ENCODE results near the gene KRTAP2-1. TPM values are rescaled to one million over a fixed set of nuclear protein-coding genes. Genes with fewer than 3 reads are reported as not detected.
"Not testable (repeated sequence)": the region's sequence is repeated elsewhere in the genome, so short reads cannot be mapped to it uniquely, and the experiment has no call there.

Gene KRTAP2-1
- polyA plus RNA-seq (ENCODE audit: insufficient read length) = not detected

GRCh38 chr17:41046735-41047465 is at the start of gene KRTAP2-1:
KRTAP2-1 (minus strand) TSS chr17:41047316; CDS start chr17:41047267, 49 bp downstream.
- DNase-seq (ENCODE audit: low read depth) = not testable (repeated sequence)

GRCh38 chr17:41096055-41096454 is 48.9 kb upstream of the KRTAP2-1 start:
- DNase-seq (ENCODE audit: low read depth) = no peak

- DNase-seq (ENCODE audit: low read depth) = not testable (repeated sequence)
Measured at GRCh38 chr17:41088760-41089352, 41.7 kb upstream of the KRTAP2-1 start.

GRCh38 chr17:41084100-41084856 is 37.2 kb upstream of the KRTAP2-1 start, which contains the start of gene KRTAP4-7:
KRTAP4-7 (plus strand) TSS chr17:41084150; CDS start chr17:41084207, 57 bp downstream.
- DNase-seq (ENCODE audit: low read depth) = not testable (repeated sequence)

- not testable (repeated sequence) for DNase-seq (ENCODE audit: low read depth)
Measured at GRCh38 chr17:41083427-41083826, 36.3 kb upstream of the KRTAP2-1 start.

GRCh38 chr17:41082626-41083025 is 35.5 kb upstream of the KRTAP2-1 start:
- no peak for DNase-seq (ENCODE audit: low read depth)

GRCh38 chr17:41076788-41077187 is 29.7 kb upstream of the KRTAP2-1 start:
- no peak for DNase-seq (ENCODE audit: low read depth)

- no peak for DNase-seq (ENCODE audit: low read depth)
Measured at GRCh38 chr17:41073676-41074075, 26.6 kb upstream of the KRTAP2-1 start.

GRCh38 chr17:41071606-41072360 is 24.7 kb upstream of the KRTAP2-1 start:
- no peak for DNase-seq (ENCODE audit: low read depth)

GRCh38 chr17:41069031-41069430 is 21.9 kb upstream of the KRTAP2-1 start:
- DNase-seq (ENCODE audit: low read depth) = no peak

- DNase-seq (ENCODE audit: low read depth) = no peak
Measured at GRCh38 chr17:41067281-41067680, 20.2 kb upstream of the KRTAP2-1 start.

GRCh38 chr17:41065829-41066624 is 18.9 kb upstream of the KRTAP2-1 start, which contains the start of gene KRTAP2-4:
KRTAP2-4 (minus strand) TSS chr17:41065879; CDS start chr17:41065845, 34 bp downstream.
- no peak for DNase-seq (ENCODE audit: low read depth)

- not testable (repeated sequence) for DNase-seq (ENCODE audit: low read depth)
Measured at GRCh38 chr17:41065016-41065689, 18.0 kb upstream of the KRTAP2-1 start.

GRCh38 chr17:41064301-41064700 is 17.2 kb upstream of the KRTAP2-1 start:
- DNase-seq (ENCODE audit: low read depth) = no peak

- no peak for DNase-seq (ENCODE audit: low read depth)
Measured at GRCh38 chr17:41063449-41063848, 16.3 kb upstream of the KRTAP2-1 start.

- DNase-seq (ENCODE audit: low read depth) = no peak
Measured at GRCh38 chr17:41061964-41062363, 14.8 kb upstream of the KRTAP2-1 start.

- DNase-seq (ENCODE audit: low read depth) = no peak
Measured at GRCh38 chr17:41060052-41060604, 13.0 kb upstream of the KRTAP2-1 start, which contains the start of gene KRTAP2-3. KRTAP2-3 (minus strand) TSS chr17:41060114; CDS start chr17:41060050, 64 bp downstream.

- DNase-seq (ENCODE audit: low read depth) = not testable (repeated sequence)
Measured at GRCh38 chr17:41059276-41060051, 12.3 kb upstream of the KRTAP2-1 start.

GRCh38 chr17:41058741-41059140 is 11.6 kb upstream of the KRTAP2-1 start:
- no peak for DNase-seq (ENCODE audit: low read depth)

All from forelimb muscle (tissue), 1 donor.